Thyroid gland (tissue), 4 donors: ENCODE data around the gene DIP2C. TPM values are rescaled to one million over a fixed set of nuclear protein-coding genes. Genes with fewer than 3 reads are reported as not detected.

ENCODE experiments used
- DNase-seq, 2 donors: peaks; one replicate each; pipeline ENCODE4 v3.0.0-alpha.2; 2019
- H3K27ac ChIP-seq, 3 donors: fragments of 200-600 bp; sonication (generic); 1 replicate in 2 of 3; 2 replicates in 1 of 3; pipeline ENCODE4 v1.5.1; 2016 to 2019; ENCODE audit warnings: mild to moderate bottlenecking in 1 of 3, moderate library complexity in 1 of 3
- H3K27me3 ChIP-seq: fragments of 200-600 bp; sonication (generic); one replicate; pipeline ENCODE4 v1.5.1; 2019
- H3K36me3 ChIP-seq, 2 donors: fragments of 200-600 bp; sonication (generic); one replicate each; pipeline ENCODE4 v1.5.1; 2016 to 2019
- H3K4me1 ChIP-seq, 2 donors: fragments of 200-600 bp; sonication (generic); one replicate each; pipeline ENCODE4 v1.5.1; 2017 to 2019
- H3K4me3 ChIP-seq, 3 donors: fragments of 200-600 bp; sonication (generic); replicated peaks in 1 of 3; 1 replicate in 2 of 3; 2 replicates in 1 of 3; pipeline ENCODE4 v1.5.1; 2016; ENCODE audit warnings: mild to moderate bottlenecking in 1 of 3
- H3K9me3 ChIP-seq: fragments of 200-600 bp; sonication (generic); one replicate; pipeline ENCODE4 v1.5.1; 2017
- CTCF ChIP-seq, 6 experiments: fragments of 200-600 bp in 3 of 6; fragments of 450-650 bp in 3 of 6; sonication (generic) in 3 of 6; IDR thresholded peaks; one replicate each; pipeline ENCODE4 v1.5.1; 2016 to 2019; ENCODE audit warnings: antibody characterized with exemption in 6 of 6, mild to moderate bottlenecking in 2 of 6, inconsistent platforms in 1 of 6, moderate library complexity in 1 of 6
- POLR2A ChIP-seq, 2 donors: fragments of 450-650 bp; IDR thresholded peaks; one replicate each; pipeline ENCODE4 v1.6.1; 2017; ENCODE audit warnings: antibody characterized with exemption in 2 of 2, mild to moderate bottlenecking in 2 of 2, moderate library complexity in 1 of 2
- WGBS, 2 donors: methylation state at CpG; one replicate each; pipeline ENCODE4 v1.1.5; 2017; 5-methylcytosine and 5-hydroxymethylcytosine counted together
- intact Hi-C: fragments of 100-400 bp; cut with DNase I; formaldehyde crosslinking; loops from one replicate; pipeline ENCODE4 v1.15.1; 2023
- total RNA-seq, 4 donors: library from RNA; depleted of rRNA; stranded (reverse); fragments of >200 nt; gene quantifications; one replicate each; pipeline ENCODE4 v1.2.3, GENCODE V29; 2016

The DIP2C gene
- total RNA-seq, 4 donors from 2014 or later, result 11.4 to 14.6 (median 12.3) TPM

- Histone ChIP-seq H3K27me3 (no peaks in the 10 kb centered on the region), H3K9me3 (no peaks in the 10 kb centered on the region), H3K36me3 (no peaks in the 10 kb centered on the region), H3K4me3 (no peak overlapping the region), H3K27ac (no peak overlapping the region), H3K4me1 (peaks cover 0 to 8% of the 10 kb centered on the region in 2 donors)
- TF ChIP-seq CTCF (IDR thresholded peaks at IDR 0.05) (no peak), POLR2A (IDR thresholded peaks at IDR 0.05) (no peak)
- no peak for DNase-seq
- intact Hi-C loops, result no loop called here
- 85% methylated on average over 10 of the region's 10 CpGs for WGBS, 2 donors
Measured at GRCh38 chr10:492836-493235, 196.6 kb downstream of the DIP2C start.

GRCh38 chr10:491667-492424 lies 197.6 kb downstream of the DIP2C start:
- intact Hi-C loops, result no loop called here
- Histone ChIP-seq H3K27me3 (no peaks in the 10 kb centered on the region), H3K27ac (no peak overlapping the region), H3K4me1 (peaks cover 0 to 10% of the 10 kb centered on the region in 2 donors), H3K4me3 (no peak overlapping the region), H3K36me3 (no peaks in the 10 kb centered on the region), H3K9me3 (no peaks in the 10 kb centered on the region)
- TF ChIP-seq POLR2A (IDR thresholded peaks at IDR 0.05) (no peak), CTCF (IDR thresholded peaks at IDR 0.05) (no peak)
- DNase-seq, result no peak
- WGBS, 2 donors, result 91 to 96% methylated on average over 8 to 15 of the region's 16 CpGs

- TF ChIP-seq POLR2A (IDR thresholded peaks at IDR 0.05) (no peak), CTCF (IDR thresholded peaks at IDR 0.05) (no peak)
- no peak overlapping the region for H3K4me3 ChIP-seq
- no peaks in the 10 kb centered on the region for H3K9me3 ChIP-seq
- H3K27ac ChIP-seq, result no peak overlapping the region
- intact Hi-C loops, result no loop called here
- H3K27me3 ChIP-seq, result no peaks in the 10 kb centered on the region
- H3K4me1 ChIP-seq, result peaks cover 0 to 12% of the 10 kb centered on the region in 2 donors
- no peak for DNase-seq
- WGBS, 2 donors, result 53 to 66% methylated on average over 23 of the region's 23 CpGs
- H3K36me3 ChIP-seq, result no peaks in the 10 kb centered on the region
Measured at GRCh38 chr10:490891-491571, 198.4 kb downstream of the DIP2C start.

- Histone ChIP-seq H3K27ac (no peak overlapping the region), H3K4me1 (peaks cover 6 to 19% of the 10 kb centered on the region in 2 donors), H3K27me3 (no peaks in the 10 kb centered on the region), H3K9me3 (no peaks in the 10 kb centered on the region), H3K4me3 (no peak overlapping the region), H3K36me3 (no peaks in the 10 kb centered on the region)
- no peak for DNase-seq
- 83 to 89% methylated on average over 16 of the region's 16 CpGs for WGBS, 2 donors
- intact Hi-C loops, result no loop called here
- TF ChIP-seq CTCF (IDR thresholded peaks at IDR 0.05) (no peak), POLR2A (IDR thresholded peaks at IDR 0.05) (no peak)
Measured at GRCh38 chr10:490256-490655, 199.2 kb downstream of the DIP2C start.

- no peak for DNase-seq
- peaks cover 8 to 19% of the 10 kb centered on the region in 2 donors for H3K4me1 ChIP-seq
- 94% methylated on average over 11 of the region's 11 CpGs for WGBS, 2 donors
- no peak for TF ChIP-seq CTCF (IDR thresholded peaks at IDR 0.05)
- no peak for TF ChIP-seq POLR2A (IDR thresholded peaks at IDR 0.05)
- H3K4me3 ChIP-seq, result no peak overlapping the region
- H3K9me3 ChIP-seq, result no peaks in the 10 kb centered on the region
- H3K27me3 ChIP-seq, result no peaks in the 10 kb centered on the region
- intact Hi-C loops, result no loop called here
- no peak overlapping the region for H3K27ac ChIP-seq
- H3K36me3 ChIP-seq, result no peaks in the 10 kb centered on the region
Measured at GRCh38 chr10:489330-489729, 200.1 kb downstream of the DIP2C start.
